HepG2 (cell line): ENCODE measurements around the gene RAPGEF2. TPM values are rescaled to one million over a fixed set of nuclear protein-coding genes. Genes with fewer than 3 reads are reported as not detected.

Experiments
- ATAC-seq: fragments of 200-7000 bp; cut with Tn5 transposase; 3 replicates; pipeline ENCODE4 v1.9.1; 2020; ENCODE audit warnings: mild to moderate bottlenecking, moderate library complexity
- BruUV-seq: library from RNA; stranded (reverse); fragments of 400-500 nt; replicated peaks from 2 replicates; lab custom pipeline; 2021; lab: Mats Ljungman, UMichigan
- CTCF ChIA-PET: fragments of 300-600 bp; formaldehyde crosslinking; extraction: SDS; loops from one replicate; lab custom pipeline; 2021; ENCODE audit warnings: low total read pairs, inconsistent platforms, low intra/inter-chr PET ratio; lab: Yijun Ruan, JAX
- POLR2A ChIA-PET: fragments of 350-600 bp; sonication (Branson Sonifier 250); formaldehyde crosslinking; loops from one replicate; lab custom pipeline; 2020; ENCODE audit warnings: antibody characterized with exemption, inconsistent platforms; lab: Yijun Ruan, JAX
- DNase-seq: peaks from one replicate; pipeline ENCODE4 v3.0.0-alpha.2; 2015; ENCODE audit warnings: low spot score
- FAIRE-seq: peaks from 3 replicates; lab custom pipeline; 2011; peaks lifted over from hg19 to GRCh38; lab: Jason Lieb, UNC
- H2AFZ ChIP-seq: one replicate; pipeline ENCODE4 v1.6.1; 2011; ENCODE audit warnings: low read length, inconsistent platforms
- H3K27ac ChIP-seq: fragments of 300-600 bp; 3 replicates; pipeline ENCODE4 v1.8.0; 2011; ENCODE audit warnings: mixed run types, mild to moderate bottlenecking, mixed read lengths, low read length, inconsistent platforms; ENCODE audit not compliant: insufficient read depth; ENCODE audit errors: extremely low read length
- H3K27me3 ChIP-seq, 2 experiments: fragments of 200-600 bp in 1 of 2; 2 replicates in 1 of 2; 3 replicates in 1 of 2; pipeline versions ENCODE4 v1.6.0 to v1.8.0; 2011; ENCODE audit warnings: low read length in 2 of 2, mild to moderate bottlenecking in 2 of 2, moderate library complexity in 2 of 2, inconsistent platforms in 1 of 2; ENCODE audit not compliant: insufficient read depth in 2 of 2, control insufficient read depth in 1 of 2
- H3K36me3 ChIP-seq, 2 experiments: fragments of 200-600 bp in 1 of 2; replicated peaks in 1 of 2; 2 replicates in 1 of 2; 3 replicates in 1 of 2; pipeline versions ENCODE4 v1.5.1 to v1.8.0; 2011; ENCODE audit warnings: low read length in 2 of 2, inconsistent platforms in 1 of 2; ENCODE audit not compliant: insufficient read depth in 2 of 2, control insufficient read depth in 1 of 2
- H3K4me1 ChIP-seq: 2 replicates; pipeline ENCODE4 v1.5.1; 2012; ENCODE audit warnings: low read length, inconsistent platforms; ENCODE audit not compliant: insufficient read depth
- H3K4me2 ChIP-seq: 2 replicates; pipeline ENCODE4 v1.6.0; 2011; ENCODE audit warnings: low read depth, low read length, inconsistent platforms
- H3K4me3 ChIP-seq, 3 experiments: fragments of 200-600 bp in 1 of 3; sonication (generic), shearing (Covaris generic) in 1 of 3; replicated peaks in 1 of 3; 2 replicates each; pipeline ENCODE4 v1.5.1; 2011 to 2016; ENCODE audit warnings: low read length in 3 of 3, inconsistent platforms in 2 of 3, low read depth in 2 of 3, mild to moderate bottlenecking in 2 of 3, control low read depth in 1 of 3, mixed read lengths in 1 of 3; ENCODE audit not compliant: insufficient read depth in 1 of 3
- H3K79me2 ChIP-seq: one replicate; pipeline ENCODE4 v1.6.1; 2011; ENCODE audit warnings: low read length, inconsistent platforms; ENCODE audit not compliant: insufficient read depth
- H3K9ac ChIP-seq: 2 replicates; pipeline ENCODE4 v1.6.0; 2011; ENCODE audit warnings: mild to moderate bottlenecking, low read depth, low read length, inconsistent platforms; ENCODE audit not compliant: insufficient read depth
- H3K9me3 ChIP-seq: 2 replicates; pipeline ENCODE4 v1.5.1; 2012; ENCODE audit warnings: mild to moderate bottlenecking, low read length
- H4K20me1 ChIP-seq: 2 replicates; pipeline ENCODE4 v1.6.0; 2011; ENCODE audit warnings: inconsistent platforms, mild to moderate bottlenecking, low read length, moderate library complexity; ENCODE audit not compliant: insufficient read depth
- AGO2 ChIP-seq: fragments of 200-400 bp; formaldehyde crosslinking; optimal IDR thresholded peaks from 2 replicates; pipeline ENCODE3; 2017; ENCODE audit warnings: mild to moderate bottlenecking, low read depth, low read length, moderate library complexity
- ARID5B ChIP-seq: IDR thresholded peaks from 2 replicates; pipeline ENCODE4 v1.4.0; 2020; ENCODE audit warnings: mild to moderate bottlenecking, missing genetic modification reagents
- CTCF ChIP-seq: sonication (generic); formaldehyde crosslinking; IDR thresholded peaks from 2 replicates; pipeline ENCODE4 v1.5.0; 2020; ENCODE audit warnings: mild to moderate bottlenecking, missing genetic modification reagents, moderate library complexity
- HNF4G ChIP-seq, 2 experiments: sonication (generic) in 1 of 2; formaldehyde crosslinking in 1 of 2; IDR thresholded peaks; 2 replicates each; pipeline versions ENCODE4 v1.4.0 to v1.6.1; 2011 to 2020; ENCODE audit warnings: borderline replicate concordance in 2 of 2, low read depth in 2 of 2, mild to moderate bottlenecking in 2 of 2, low read length in 1 of 2, missing genetic modification reagents in 1 of 2, moderate library complexity in 1 of 2
- KAT2B ChIP-seq: fragments of 150-350 bp; IDR thresholded peaks from 2 replicates; pipeline ENCODE4 v1.6.1; 2014; ENCODE audit warnings: low read depth, low read length, borderline replicate concordance
- POGK ChIP-seq: sonication (generic); formaldehyde crosslinking; conservative IDR thresholded peaks from 2 replicates; pipeline ENCODE4 v1.8.0; 2022; ENCODE audit warnings: mild to moderate bottlenecking, moderate library complexity, missing genetic modification reagents
- ZBTB26 ChIP-seq: IDR thresholded peaks from 2 replicates; pipeline ENCODE4 v1.6.1; 2016; ENCODE audit warnings: missing compliant biosample characterization, missing genetic modification reagents, borderline replicate concordance
- ZIK1 ChIP-seq: sonication (generic); formaldehyde crosslinking; IDR thresholded peaks from 2 replicates; pipeline ENCODE4 v1.5.0; 2020; ENCODE audit warnings: mild to moderate bottlenecking, low read depth, missing genetic modification reagents, borderline replicate concordance
- ZNF510 ChIP-seq: sonication (generic); formaldehyde crosslinking; IDR thresholded peaks from 2 replicates; pipeline ENCODE4 v1.4.0; 2020; ENCODE audit warnings: low read depth, mild to moderate bottlenecking, missing genetic modification reagents
- WGBS: methylation state at CpG from one replicate; pipeline ENCODE4 v1.1.6; 2017; ENCODE audit warnings: low lambda C conversion rate; 5-methylcytosine and 5-hydroxymethylcytosine counted together
- in situ Hi-C: cut with HindIII; loops from 2 replicates; pipeline ENCODE4 v1.10.0; 2017; ENCODE audit warnings: low pct_unique_long_range_greater_than_20kb; ENCODE audit not compliant: extremely low pct_ligation_motif_present
- intact Hi-C: fragments of 100-400 bp; cut with micrococcal nuclease; formaldehyde crosslinking; loops from one replicate; pipeline ENCODE4 v1.10.0; 2022; ENCODE audit not compliant: unreplicated experiment
- polyA plus RNA-seq, 8 experiments: library from polyadenylated mRNA; depleted of rRNA in 3 of 8; stranded (reverse) in 7 of 8; unstranded in 1 of 8; fragments of >200 nt; fragmentation: Illumina TruSeq in 4 of 8; extraction: Trizol in 4 of 8; gene quantifications; 2 replicates each; pipeline versions ENCODE4 v1.2.1 to v1.2.3, GENCODE V29; 2011 to 2016; ENCODE audit warnings: low read depth in 4 of 8, missing spikeins in 1 of 8, mixed read lengths in 1 of 8; ENCODE audit not compliant: insufficient read depth in 1 of 8
- total RNA-seq, 5 experiments: library from RNA; depleted of rRNA; stranded (reverse); fragments of >200 nt; fragmentation: Illumina TruSeq; extraction: Trizol; gene quantifications; 2 replicates each; pipeline ENCODE4 v1.2.3, GENCODE V29; 2016; ENCODE audit warnings: low read depth in 1 of 5

The RAPGEF2 gene
- total and polyA plus RNA-seq, 2 of the 13 experiments (the other 11 are each of a cell fraction or from before 2014, with no cell fraction given) = 19.2 to 23.0 TPM

GRCh38 chr4:159209249-159209648, 106.4 kb downstream of the RAPGEF2 start (continued):
- TF ChIP-seq HNF4G (IDR thresholded peaks at IDR 0.05; ENCODE audit: borderline replicate concordance, low read depth, low read length) = 0 out of 2 replicates have a peak, but pooled peaks have one; percentile 30
- no peak for TF ChIP-seq HNF4G (CRISPR knock-in tag; IDR thresholded peaks at IDR 0.05; ENCODE audit: borderline replicate concordance, low read depth)
- TF ChIP-seq CTCF = peak; percentile 21; the same call in 1 of the 2 replicates

- Histone ChIP-seq H3K36me3 (peaks cover 0 to 6% of the 10 kb centered on the region in 2 experiments; a peak in 1 of 5 replicates), H3K4me1 (peaks cover 13% of the 10 kb centered on the region)
- in situ Hi-C loops = no loop called here
- TF ChIP-seq ARID5B (CRISPR knock-in tag) (no peak), ZIK1 (CRISPR knock-in tag) (no peak), POGK (no peak), ZNF510 (CRISPR knock-in tag) (no peak), AGO2 (no peak), ZBTB26 (CRISPR knock-in tag) (no peak), KAT2B (no peak)
- TF ChIP-seq, all 625 proteins: peak for 0
- no peaks in the 10 kb centered on the region for H3K9me3 ChIP-seq
- no peak for ATAC-seq
- no peak for FAIRE-seq
- peaks cover 2% of the 10 kb centered on the region for H3K79me2 ChIP-seq
- no peak overlapping the region for H3K4me3 ChIP-seq
- H3K9ac ChIP-seq = no peak overlapping the region
- no TSS peak for BruUV-seq
- H4K20me1 ChIP-seq = no peaks in the 10 kb centered on the region
- CTCF ChIA-PET = no interaction called here
- H3K4me2 ChIP-seq = no peak overlapping the region
- POLR2A ChIA-PET = no interaction called here
- intact Hi-C loops = no loop called here
- DNase-seq = no peak
- H3K27ac ChIP-seq = no peak overlapping the region
- H3K27me3 ChIP-seq = no peaks in the 10 kb centered on the region
- no peak overlapping the region for H2AFZ ChIP-seq
- WGBS = 98% methylated on average over 3 of the region's 3 CpGs
Observed at GRCh38 chr4:159210975-159211374, 108.1 kb downstream of the RAPGEF2 start.
